GM12878 (cell line): Measurements from ENCODE around the gene PDS5A. TPM values are rescaled to one million over a fixed set of nuclear protein-coding genes. Genes with fewer than 3 reads are reported as not detected.

Experiments used
- ATAC-seq: fragments of 200-7000 bp; cut with Tn5 transposase; 3 replicates; pipeline ENCODE4 v1.9.1; 2020; ENCODE audit warnings: mild to moderate bottlenecking, moderate library complexity
- BruUV-seq: library from RNA; stranded (reverse); fragments of 400-500 nt; replicated peaks from 2 replicates; lab custom pipeline; 2021; lab: Mats Ljungman, UMichigan
- CTCF ChIA-PET: fragments of 300-600 bp; sonication (Branson Sonifier 250); formaldehyde crosslinking; extraction: SDS; loops from one replicate; lab custom pipeline; 2021; ENCODE audit warnings: inconsistent platforms; lab: Yijun Ruan, JAX
- POLR2A ChIA-PET: fragments of 350-600 bp; formaldehyde crosslinking; extraction: SDS; loops from one replicate; lab custom pipeline; 2021; ENCODE audit warnings: inconsistent platforms; lab: Charles Lee
- RAD21 ChIA-PET: fragments of 300-600 bp; sonication (Branson Sonifier 250); formaldehyde crosslinking; loops from one replicate; lab custom pipeline; 2023; ENCODE audit warnings: antibody characterized with exemption; ENCODE audit not compliant: unreplicated experiment; lab: Charles Lee
- SMC1A ChIA-PET: fragments of 300-600 bp; sonication (Branson Sonifier 250); formaldehyde crosslinking; loops from one replicate; lab custom pipeline; 2023; ENCODE audit not compliant: unreplicated experiment, uncharacterized antibody; lab: Charles Lee
- DNase-seq: peaks from one replicate; pipeline ENCODE4 v3.0.0-alpha.2; 2011; ENCODE audit warnings: low read depth, low spot score
- FAIRE-seq: peaks from 3 replicates; lab custom pipeline; 2011; peaks lifted over from hg19 to GRCh38; lab: Jason Lieb, UNC
- H2AFZ ChIP-seq: 2 replicates; pipeline ENCODE4 v1.6.0; 2011; ENCODE audit warnings: low read depth, low read length, control low read depth; ENCODE audit not compliant: control insufficient read depth
- H3K27ac ChIP-seq: 2 replicates; pipeline ENCODE4 v1.5.1; 2011; ENCODE audit warnings: control low read depth; ENCODE audit not compliant: control insufficient read depth, insufficient read depth
- H3K27me3 ChIP-seq, 2 experiments: replicated peaks in 1 of 2; 2 replicates each; pipeline versions ENCODE4 v1.6.0 to v1.6.1; 2011; ENCODE audit warnings: low read length in 1 of 2; ENCODE audit not compliant: control insufficient read depth in 2 of 2, insufficient read depth in 2 of 2
- H3K36me3 ChIP-seq, 2 experiments: 2 replicates each; pipeline ENCODE4 v1.5.1; 2011; ENCODE audit warnings: low read length in 1 of 2; ENCODE audit not compliant: control insufficient read depth in 2 of 2, insufficient read depth in 2 of 2
- H3K4me1 ChIP-seq: 2 replicates; pipeline ENCODE4 v1.6.1; 2011; ENCODE audit warnings: mild to moderate bottlenecking, low read length, moderate library complexity, mixed read lengths; ENCODE audit not compliant: control insufficient read depth, insufficient read depth
- H3K4me2 ChIP-seq: 2 replicates; pipeline ENCODE4 v1.6.0; 2011; ENCODE audit warnings: control low read depth; ENCODE audit not compliant: control insufficient read depth, insufficient read depth
- H3K4me3 ChIP-seq: fragments of 200-600 bp; sonication (generic); 2 replicates; pipeline ENCODE4 v1.5.1; 2016
- H3K79me2 ChIP-seq: 2 replicates; pipeline ENCODE4 v1.6.0; 2011; ENCODE audit warnings: low read length; ENCODE audit not compliant: control insufficient read depth, insufficient read depth
- H3K9ac ChIP-seq: 2 replicates; pipeline ENCODE4 v1.8.0; 2011; ENCODE audit warnings: low read length, control low read depth, mixed read lengths; ENCODE audit not compliant: control insufficient read depth, insufficient read depth
- H3K9me3 ChIP-seq: replicated peaks from 3 replicates; pipeline ENCODE4 v1.5.1; 2011; ENCODE audit warnings: mild to moderate bottlenecking, low read length; ENCODE audit not compliant: control insufficient read depth, insufficient read depth
- H4K20me1 ChIP-seq: 2 replicates; pipeline ENCODE4 v1.6.0; 2011; ENCODE audit not compliant: control insufficient read depth, insufficient read depth
- BRCA1 ChIP-seq: IDR thresholded peaks from 2 replicates; pipeline ENCODE4 v1.6.1; 2011; ENCODE audit warnings: low read depth, low read length, improper control_type of control experiment
- CEBPZ ChIP-seq: fragments of 150-350 bp; IDR thresholded peaks from 2 replicates; pipeline ENCODE4 v1.6.1; 2016; ENCODE audit warnings: low read depth, low read length
- CHD1 ChIP-seq: IDR thresholded peaks from 2 replicates; pipeline ENCODE4 v1.6.1; 2012; ENCODE audit warnings: low read depth, low read length, improper control_type of control experiment
- EZH2 ChIP-seq: IDR thresholded peaks from 2 replicates; pipeline ENCODE4 v1.6.1; 2012; ENCODE audit warnings: low read depth, mild to moderate bottlenecking, control low read depth, inconsistent platforms, low read length, borderline replicate concordance; ENCODE audit not compliant: control insufficient read depth
- IKZF2 ChIP-seq, 2 experiments: fragments of 450-650 bp; IDR thresholded peaks; 2 replicates each; pipeline ENCODE4 v1.6.1; 2017; ENCODE audit warnings: mild to moderate bottlenecking in 2 of 2, moderate library complexity in 2 of 2
- JUNB ChIP-seq: IDR thresholded peaks from 2 replicates; pipeline ENCODE4 v1.6.1; 2016; ENCODE audit warnings: antibody characterized with exemption, mild to moderate bottlenecking
- MTA3 ChIP-seq: IDR thresholded peaks from 2 replicates; pipeline ENCODE4 v1.6.1; 2012; ENCODE audit warnings: low read length, inconsistent platforms, borderline replicate concordance
- MXI1 ChIP-seq: fragments of 150-350 bp; IDR thresholded peaks from 2 replicates; pipeline ENCODE4 v1.6.1; 2011; ENCODE audit warnings: low read depth, mild to moderate bottlenecking, inconsistent platforms, low read length, improper control_type of control experiment
- SMAD5 ChIP-seq: IDR thresholded peaks from 2 replicates; pipeline ENCODE4 v1.6.1; 2016; ENCODE audit warnings: antibody characterized with exemption, low read depth
- USF1 ChIP-seq: IDR thresholded peaks from 2 replicates; pipeline ENCODE4 v1.6.1; 2011; ENCODE audit warnings: borderline replicate concordance, low read depth, mild to moderate bottlenecking, moderate library complexity, mixed read lengths, low read length; ENCODE audit not compliant: insufficient read depth; ENCODE audit errors: extremely low read length
- ZNF274 ChIP-seq: IDR thresholded peaks from one replicate; pipeline ENCODE4 v1.8.0; 2011; ENCODE audit not compliant: insufficient read length, insufficient read depth
- WGBS: methylation state at CpG from one replicate; pipeline ENCODE4 v1.1.6; 2016; ENCODE audit warnings: low lambda C conversion rate; ENCODE audit not compliant: insufficient replicate concordance, insufficient coverage; ENCODE audit errors: missing lambda C conversion rate; 5-methylcytosine and 5-hydroxymethylcytosine counted together
- in situ Hi-C: fragments of 300-500 bp; cut with MboI; formaldehyde crosslinking; loops from 9 replicates; pipeline ENCODE4 v1.14.3; 2018; ENCODE audit warnings: mixed read lengths
- intact Hi-C: fragments of 100-400 bp; cut with micrococcal nuclease; formaldehyde crosslinking; loops from one replicate; pipeline ENCODE4 v1.14.2; 2022; ENCODE audit not compliant: unreplicated experiment
- polyA plus RNA-seq, 11 experiments: library from polyadenylated mRNA; depleted of rRNA in 4 of 11; unstranded in 6 of 11; stranded (reverse) in 5 of 11; fragments of >200 nt; fragmentation: Nextera tagmentation in 4 of 11; fragmentation: Illumina TruSeq in 1 of 11; extraction: Ambion mirVana in 4 of 11; extraction: Trizol in 1 of 11; gene quantifications; 1 replicate in 1 of 11; 2 replicates in 10 of 11; pipeline versions ENCODE4 v1.2.1 to v1.2.3, GENCODE V29; 2011 to 2016; ENCODE audit warnings: inconsistent platforms in 2 of 11, missing spikeins in 2 of 11, low read depth in 1 of 11
- total RNA-seq, 4 experiments: library from RNA; depleted of rRNA in 3 of 4; stranded (reverse); fragments of >200 nt in 3 of 4; fragmentation: Illumina TruSeq in 1 of 4; extraction: Trizol in 1 of 4; gene quantifications; 2 replicates each; pipeline versions ENCODE4 v1.2.1 to v1.2.3, GENCODE V29; 2013 to 2021
- TF ChIP-seq, protein P1 (sequence below): fragments of 450-650 bp; formaldehyde crosslinking; IDR thresholded peaks from 2 replicates; pipeline ENCODE4 v1.4.0; 2022; ENCODE audit warnings: mild to moderate bottlenecking, moderate library complexity

Gene PDS5A
- total and polyA plus RNA-seq, 10 of the 15 experiments (the other 5 are each of a cell fraction or from before 2014, with no cell fraction given), result 13.7 to 69.7 (median 52.3) TPM

DNA sequence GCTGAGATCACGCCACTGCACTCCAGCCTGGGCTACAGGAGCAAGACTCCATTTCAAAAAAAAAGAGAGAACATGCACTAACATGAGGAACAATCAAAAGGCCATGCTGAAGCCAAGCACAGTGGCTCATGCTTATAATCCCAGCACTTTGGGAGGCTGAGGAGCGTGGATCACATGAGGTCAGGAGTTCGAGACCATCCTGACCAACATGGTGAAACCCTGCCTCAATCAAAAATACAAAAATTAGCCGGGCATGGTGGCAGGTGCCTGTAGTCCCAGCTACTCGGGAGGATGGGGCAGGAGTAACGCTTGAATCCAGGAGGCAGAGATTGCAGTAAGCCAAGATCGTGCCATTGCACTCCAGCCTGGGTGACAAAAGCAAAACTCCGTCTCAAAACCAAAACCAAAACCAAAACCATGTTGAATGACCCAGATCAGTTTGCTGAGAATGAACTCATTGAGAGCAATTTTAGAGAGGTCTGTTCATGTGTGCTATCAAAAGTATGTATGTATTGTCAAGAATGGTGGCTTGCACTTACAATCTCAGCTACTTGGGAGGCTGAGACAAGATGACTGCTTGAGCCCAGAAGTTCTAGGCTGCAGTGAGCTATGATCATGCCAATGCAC, 44.8 kb downstream of the PDS5A start:
- in situ Hi-C loops (no loop called here), intact Hi-C loops (no loop called here)
- DNase-seq (no peak), ATAC-seq (peak; percentile 77), FAIRE-seq (no peak)
- H3K36me3 ChIP-seq, result peaks cover 3% of the 10 kb centered on the region in 2 experiments; a peak in 3 of 4 replicates
- CTCF ChIA-PET, result interaction anchor here (1.2 to 1.5 kb wide), 2 partner anchors 383 to 474 kb away, joined by 3 read pairs; partner anchors contain the start of genes LIAS and RPL9
- H3K9me3 ChIP-seq, result no peaks in the 10 kb centered on the region; the same call in 1 of the 3 replicates
- H3K4me2 ChIP-seq, result peak overlapping the region; percentile 67
- peaks cover 32% of the 10 kb centered on the region for H3K4me1 ChIP-seq
- no TSS peak for BruUV-seq
- H4K20me1 ChIP-seq, result no peaks in the 10 kb centered on the region
- no peak overlapping the region for H3K9ac ChIP-seq
- RAD21 ChIA-PET, result interaction anchor here (0.9 to 1.5 kb wide), 3 partner anchors 25 to 37 kb away, joined by 3 to 6 read pairs (median 4); no protein-coding TSS in a partner anchor
- peaks cover 78% of the 10 kb centered on the region for H3K79me2 ChIP-seq
- no peaks in the 10 kb centered on the region for H3K27me3 ChIP-seq
- H3K27ac ChIP-seq, result peak overlapping the region; percentile 1
- POLR2A ChIA-PET, result interaction anchor here (1.0 to 1.7 kb wide), 3 partner anchors 9 to 15 kb away, joined by 3 to 5 read pairs (median 3); no protein-coding TSS in a partner anchor
- 75% methylated on average over 8 of the region's 8 CpGs for WGBS
- H3K4me3 ChIP-seq, result peak overlapping the region; percentile 18; the same call in 1 of the 2 replicates
- no peak overlapping the region for H2AFZ ChIP-seq
- SMC1A ChIA-PET, result interaction anchor here (1.7 to 6.9 kb wide), 6 partner anchors 9 to 36 kb away, joined by 4 to 51 read pairs (median 8); no protein-coding TSS in a partner anchor
- TF ChIP-seq ZNF274, result no peak
- no peak for TF ChIP-seq MXI1
- TF ChIP-seq, protein P1, sequence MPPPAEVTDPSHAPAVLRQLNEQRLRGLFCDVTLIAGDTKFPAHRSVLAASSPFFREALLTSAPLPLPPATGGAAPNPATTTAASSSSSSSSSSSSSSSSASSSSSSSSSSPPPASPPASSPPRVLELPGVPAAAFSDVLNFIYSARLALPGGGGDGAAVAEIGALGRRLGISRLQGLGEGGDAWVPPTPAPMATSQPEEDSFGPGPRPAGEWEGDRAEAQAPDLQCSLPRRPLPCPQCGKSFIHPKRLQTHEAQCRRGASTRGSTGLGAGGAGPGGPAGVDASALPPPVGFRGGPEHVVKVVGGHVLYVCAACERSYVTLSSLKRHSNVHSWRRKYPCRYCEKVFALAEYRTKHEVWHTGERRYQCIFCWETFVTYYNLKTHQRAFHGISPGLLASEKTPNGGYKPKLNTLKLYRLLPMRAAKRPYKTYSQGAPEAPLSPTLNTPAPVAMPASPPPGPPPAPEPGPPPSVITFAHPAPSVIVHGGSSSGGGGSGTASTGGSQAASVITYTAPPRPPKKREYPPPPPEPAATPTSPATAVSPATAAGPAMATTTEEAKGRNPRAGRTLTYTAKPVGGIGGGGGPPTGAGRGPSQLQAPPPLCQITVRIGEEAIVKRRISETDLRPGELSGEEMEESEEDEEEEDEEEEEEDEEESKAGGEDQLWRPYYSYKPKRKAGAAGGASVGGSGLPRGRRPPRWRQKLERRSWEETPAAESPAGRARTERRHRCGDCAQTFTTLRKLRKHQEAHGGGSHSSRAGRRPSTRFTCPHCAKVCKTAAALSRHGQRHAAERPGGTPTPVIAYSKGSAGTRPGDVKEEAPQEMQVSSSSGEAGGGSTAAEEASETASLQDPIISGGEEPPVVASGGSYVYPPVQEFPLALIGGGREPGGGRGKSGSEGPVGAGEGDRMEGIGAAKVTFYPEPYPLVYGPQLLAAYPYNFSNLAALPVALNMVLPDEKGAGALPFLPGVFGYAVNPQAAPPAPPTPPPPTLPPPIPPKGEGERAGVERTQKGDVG, result no peak
- TF ChIP-seq SMAD5, result no peak
- TF ChIP-seq BRCA1, result no peak
- no peak for TF ChIP-seq CHD1
- TF ChIP-seq CEBPZ, result no peak
- no peak for TF ChIP-seq IKZF2 (IDR thresholded peaks at IDR 0.05)
- no peak for TF ChIP-seq JUNB
- TF ChIP-seq EZH2, result no peak
- no peak for TF ChIP-seq MTA3
- no peak for TF ChIP-seq USF1
